Aorta (tissue), 5 donors: Measurements from ENCODE around the gene PCYOX1L. TPM values are rescaled to one million over a fixed set of nuclear protein-coding genes. Genes with fewer than 3 reads are reported as not detected.

Source experiments
- ATAC-seq: fragments of 200-7000 bp; cut with Tn5 transposase; one replicate; pipeline ENCODE4 v1.9.1; 2022; ENCODE audit warnings: moderate library complexity; ENCODE audit not compliant: low FRiP score
- DNase-seq, 2 donors: peaks; one replicate each; pipeline ENCODE4 v3.0.0-alpha.2; 2020
- H3K27ac ChIP-seq, 2 donors: one replicate each; pipeline ENCODE4 v1.5.1; 2013; ENCODE audit warnings: low read length in 2 of 2, mild to moderate bottlenecking in 2 of 2, moderate library complexity in 2 of 2, control low read depth in 1 of 2, inconsistent platforms in 1 of 2, low read depth in 1 of 2
- H3K27me3 ChIP-seq, 2 donors: one replicate each; pipeline ENCODE4 v1.6.1; 2013; ENCODE audit warnings: control low read depth in 1 of 2, low read length in 1 of 2, mild to moderate bottlenecking in 1 of 2, moderate library complexity in 1 of 2; ENCODE audit not compliant: insufficient read depth in 2 of 2, control insufficient read depth in 1 of 2
- H3K36me3 ChIP-seq, 2 donors: one replicate each; pipeline ENCODE4 v1.6.1; 2013; ENCODE audit warnings: control low read depth in 1 of 2, low read length in 1 of 2, mild to moderate bottlenecking in 1 of 2; ENCODE audit not compliant: insufficient read depth in 2 of 2, control insufficient read depth in 1 of 2
- H3K4me1 ChIP-seq, 2 donors: one replicate each; pipeline ENCODE4 v1.6.1; 2013; ENCODE audit warnings: low read length in 2 of 2, control low read depth in 1 of 2, mild to moderate bottlenecking in 1 of 2, moderate library complexity in 1 of 2; ENCODE audit not compliant: insufficient read depth in 2 of 2, control insufficient read depth in 1 of 2
- H3K4me3 ChIP-seq, 2 donors: one replicate each; pipeline ENCODE4 v1.5.1; 2013; ENCODE audit warnings: low read length in 2 of 2, control low read depth in 1 of 2, mild to moderate bottlenecking in 1 of 2
- H3K9me3 ChIP-seq: one replicate; pipeline ENCODE4 v1.6.1; 2013; ENCODE audit warnings: mild to moderate bottlenecking, low read length; ENCODE audit not compliant: control insufficient read depth
- WGBS, 2 donors: extraction: QIAGEN DNeasy Blood & Tissue Kit; methylation state at CpG; one replicate each; pipeline ENCODE4 v1.1.7; 2013; 5-methylcytosine and 5-hydroxymethylcytosine counted together
- intact Hi-C, 2 donors: fragments of 100-400 bp; cut with DNase I; formaldehyde crosslinking; loops; one replicate each; pipeline versions ENCODE4 v1.14.2 to v1.15.0; 2022
- polyA plus RNA-seq, 2 donors: library from polyadenylated mRNA; stranded (reverse); fragments of 200-250 nt; gene quantifications; one replicate each; pipeline ENCODE4 v1.2.3, GENCODE V29; 2013
- total RNA-seq, 2 donors: library from RNA; stranded (reverse); fragmentation: NEBNext Ultra II Directional; extraction: Animal tissue kit (Norgen Biotek cat#: 25700); gene quantifications; one replicate each; pipeline ENCODE4 v1.2.1, GENCODE V29; 2021
- donor health status: healthy with polysubstance abuse.
- donor health status: Bipolar disorder and iron deficiency.
- donor health status: DM: no; HTN: no; CAD: no.
- donor health status: DM: no; HTN: no; CAD: no.
- donor health status: DM: yes; HTN: yes; CAD: no.

PCYOX1L gene
- total and polyA plus RNA-seq, 4 donors, result 3.1 to 9.2 (median 4.2) TPM

GRCh38 chr5:149317281-149318048, 40.4 kb upstream of the PCYOX1L start:
- intact Hi-C loops, result loop anchor here (5.0 to 10.0 kb wide), 3 partner anchors 125 to 250 kb away; no protein-coding TSS in a partner anchor
- Histone ChIP-seq H3K4me3 (no peak overlapping the region), H3K27me3 (no peaks in the 10 kb centered on the region), H3K4me1 (no peaks in the 10 kb centered on the region), H3K9me3 (no peaks in the 10 kb centered on the region), H3K27ac (no peak overlapping the region), H3K36me3 (no peaks in the 10 kb centered on the region)
- ATAC-seq (no peak), DNase-seq (no peak)
- 79 to 82% methylated on average over 14 of the region's 14 CpGs for WGBS, 2 donors

GRCh38 chr5:149319174-149319573, 38.7 kb upstream of the PCYOX1L start:
- Histone ChIP-seq H3K27ac (no peak overlapping the region), H3K36me3 (no peaks in the 10 kb centered on the region), H3K9me3 (no peaks in the 10 kb centered on the region), H3K4me1 (no peaks in the 10 kb centered on the region), H3K27me3 (no peaks in the 10 kb centered on the region), H3K4me3 (no peak overlapping the region)
- intact Hi-C loops, result loop anchor here (5.0 to 10.0 kb wide), 3 partner anchors 123 to 248 kb away; no protein-coding TSS in a partner anchor
- no peak for DNase-seq
- no peak for ATAC-seq
- WGBS, 2 donors, result 95 to 100% methylated on average over 3 of the region's 3 CpGs

GRCh38 chr5:149320791-149321330, 37.0 kb upstream of the PCYOX1L start:
- H3K9me3 ChIP-seq, result no peaks in the 10 kb centered on the region
- H3K27ac ChIP-seq, result no peak overlapping the region
- no peaks in the 10 kb centered on the region for H3K27me3 ChIP-seq
- intact Hi-C loops, result no loop called here
- 37 to 44% methylated on average over 4 of the region's 4 CpGs for WGBS, 2 donors
- no peaks in the 10 kb centered on the region for H3K4me1 ChIP-seq
- H3K4me3 ChIP-seq, result no peak overlapping the region
- ATAC-seq, result peak; percentile 77
- peak; percentile 85 to 86 for DNase-seq
- no peaks in the 10 kb centered on the region for H3K36me3 ChIP-seq

DNA sequence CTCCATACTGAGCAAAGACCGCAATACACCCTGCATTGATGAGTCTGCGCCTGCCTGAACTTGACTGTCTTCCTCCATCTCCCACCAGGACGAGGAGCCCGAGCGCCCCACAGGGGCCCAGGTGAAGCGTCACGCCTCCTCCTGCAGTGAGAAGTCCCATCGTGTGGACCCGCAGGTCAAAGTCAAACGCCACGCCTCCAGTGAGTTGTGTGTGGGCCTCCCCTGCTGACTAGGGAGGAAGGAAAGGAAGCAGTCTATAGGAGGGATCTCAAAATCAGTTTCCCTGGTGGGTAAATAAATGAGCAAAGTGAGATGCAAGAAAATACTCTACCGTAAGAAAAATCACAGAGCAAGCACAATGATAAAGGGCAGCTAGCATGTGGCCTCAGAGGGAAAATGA, 35.3 kb upstream of the PCYOX1L start:
- DNase-seq (no peak), ATAC-seq (no peak)
- Histone ChIP-seq H3K9me3 (no peaks in the 10 kb centered on the region), H3K27ac (no peak overlapping the region), H3K4me1 (no peaks in the 10 kb centered on the region), H3K36me3 (no peaks in the 10 kb centered on the region), H3K4me3 (no peak overlapping the region), H3K27me3 (no peaks in the 10 kb centered on the region)
- WGBS, 2 donors, result 84 to 88% methylated on average over 12 of the region's 12 CpGs
- intact Hi-C loops, result no loop called here

DNA sequence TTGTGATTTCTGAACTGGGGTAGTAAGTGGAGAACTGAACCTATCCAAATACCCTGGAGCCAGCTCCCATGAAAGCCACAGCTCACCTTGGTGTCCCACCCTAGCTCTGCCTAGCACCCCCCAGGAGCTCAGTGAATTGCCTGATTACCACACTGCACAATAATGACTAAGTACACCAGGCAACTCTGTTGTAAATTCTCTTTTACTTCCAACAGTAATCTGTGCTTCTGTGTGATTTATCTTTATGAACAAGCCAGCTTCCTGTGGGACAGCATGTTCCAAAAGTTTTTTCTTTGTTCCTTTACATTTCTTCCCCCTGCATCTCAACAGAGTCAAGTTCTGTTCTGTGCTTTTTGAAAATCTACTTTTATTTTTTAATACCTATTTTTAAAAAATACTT, 34.6 kb upstream of the PCYOX1L start:
- H3K4me3 ChIP-seq, result no peak overlapping the region
- no peak for ATAC-seq
- no peak overlapping the region for H3K27ac ChIP-seq
- no peaks in the 10 kb centered on the region for H3K4me1 ChIP-seq
- no peaks in the 10 kb centered on the region for H3K9me3 ChIP-seq
- no peak for DNase-seq
- H3K36me3 ChIP-seq, result no peaks in the 10 kb centered on the region
- H3K27me3 ChIP-seq, result no peaks in the 10 kb centered on the region
- intact Hi-C loops, result no loop called here

DNA sequence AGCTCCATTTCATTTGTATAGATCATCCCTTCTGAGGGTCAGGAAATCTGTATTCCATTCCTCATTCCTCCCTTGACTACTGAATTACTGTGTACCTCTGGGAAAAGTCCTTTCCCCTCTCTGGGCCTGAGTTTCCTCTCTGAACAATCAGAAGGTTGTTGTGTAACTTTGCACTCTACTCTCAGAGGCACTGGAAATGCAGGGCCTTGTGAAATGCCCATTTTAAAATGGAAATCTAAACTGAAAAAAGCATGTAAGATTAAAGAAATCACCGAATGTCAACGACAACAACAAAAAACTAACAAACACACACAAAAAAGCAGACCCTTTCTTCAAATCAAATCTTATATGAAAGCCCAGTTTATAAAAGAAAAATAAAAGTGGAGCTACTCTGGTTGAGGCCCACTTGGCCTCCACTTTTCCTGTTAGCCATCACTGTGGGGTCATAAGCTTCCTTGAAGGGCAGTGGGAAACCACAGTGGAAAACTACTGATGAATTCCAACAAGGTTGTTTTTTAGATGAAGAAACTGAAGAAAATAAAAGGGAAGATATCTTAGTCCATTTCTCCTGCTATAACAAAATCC, 34.1 kb upstream of the PCYOX1L start:
- no peaks in the 10 kb centered on the region for H3K36me3 ChIP-seq
- H3K9me3 ChIP-seq, result no peaks in the 10 kb centered on the region
- no peak overlapping the region for H3K4me3 ChIP-seq
- WGBS, 2 donors, result 97 to 98% methylated on average over 2 of the region's 2 CpGs
- DNase-seq, result no peak
- no peaks in the 10 kb centered on the region for H3K4me1 ChIP-seq
- H3K27ac ChIP-seq, result no peak overlapping the region
- no peak for ATAC-seq
- intact Hi-C loops, result no loop called here
- H3K27me3 ChIP-seq, result no peaks in the 10 kb centered on the region

- Histone ChIP-seq H3K27me3 (no peaks in the 10 kb centered on the region), H3K4me1 (no peaks in the 10 kb centered on the region), H3K36me3 (no peaks in the 10 kb centered on the region), H3K9me3 (no peaks in the 10 kb centered on the region), H3K4me3 (no peak overlapping the region), H3K27ac (no peak overlapping the region)
- ATAC-seq, result no peak
- no peak for DNase-seq
- WGBS, 2 donors, result 93 to 98% methylated on average over 2 of the region's 2 CpGs
- intact Hi-C loops, result no loop called here
These were observed 33.2 kb upstream of the PCYOX1L start for GRCh38 chr5:149324641-149325040.

DNA sequence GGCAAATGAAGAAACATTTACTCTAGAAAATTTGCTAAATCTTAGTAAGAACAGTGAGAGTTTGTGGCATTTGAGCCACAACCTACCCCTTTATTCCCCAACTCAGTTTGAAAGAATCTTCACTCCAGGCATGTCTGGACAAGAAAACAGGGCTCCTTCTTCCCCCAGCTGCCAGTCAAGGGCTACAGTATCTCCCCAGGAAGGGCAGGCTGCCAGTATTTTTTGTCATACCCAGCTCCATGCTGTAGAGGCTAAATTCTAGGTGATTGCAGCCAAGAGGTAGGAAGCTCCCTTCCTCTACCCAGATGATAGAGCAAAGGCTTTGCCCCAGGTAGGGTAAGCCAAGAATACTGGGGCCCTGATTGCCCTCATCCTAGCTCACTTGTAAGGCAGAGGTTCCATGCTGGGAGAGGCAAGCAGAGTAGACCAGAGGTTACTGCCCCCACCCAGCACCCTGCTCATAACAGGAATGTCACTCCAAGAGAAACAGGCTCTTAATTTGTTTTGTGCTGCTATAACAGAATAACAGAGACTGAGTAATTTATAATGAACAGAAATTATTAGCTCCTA, 32.6 kb upstream of the PCYOX1L start:
- ATAC-seq (no peak), DNase-seq (no peak)
- no peaks in the 10 kb centered on the region for H3K36me3 ChIP-seq
- no peaks in the 10 kb centered on the region for H3K27me3 ChIP-seq
- H3K4me3 ChIP-seq, result no peak overlapping the region
- intact Hi-C loops, result no loop called here
- no peaks in the 10 kb centered on the region for H3K9me3 ChIP-seq
- H3K4me1 ChIP-seq, result no peaks in the 10 kb centered on the region
- no peak overlapping the region for H3K27ac ChIP-seq

GRCh38 chr5:149325894-149326293, 32.0 kb upstream of the PCYOX1L start:
- 95% methylated on average over 5 of the region's 5 CpGs for WGBS, 2 donors
- H3K27me3 ChIP-seq, result no peaks in the 10 kb centered on the region
- H3K27ac ChIP-seq, result no peak overlapping the region
- no peak overlapping the region for H3K4me3 ChIP-seq
- intact Hi-C loops, result no loop called here
- no peaks in the 10 kb centered on the region for H3K36me3 ChIP-seq
- H3K4me1 ChIP-seq, result no peaks in the 10 kb centered on the region
- DNase-seq (no peak), ATAC-seq (no peak)
- no peaks in the 10 kb centered on the region for H3K9me3 ChIP-seq
